HCT116 (cell line): ENCODE results near the gene AK4. TPM values are rescaled to one million over a fixed set of nuclear protein-coding genes. Genes with fewer than 3 reads are reported as not detected.

Experiments
- ATAC-seq: fragments of 200-7000 bp; cut with Tn5 transposase; 2 replicates; pipeline ENCODE4 v1.9.1; 2020; ENCODE audit warnings: mild to moderate bottlenecking, moderate library complexity
- BruUV-seq: library from RNA; stranded (reverse); fragments of 400-500 nt; replicated peaks from 2 replicates; lab custom pipeline; 2021; lab: Mats Ljungman, UMichigan
- CTCF ChIA-PET: fragments of 300-600 bp; sonication (Branson Sonifier 250); formaldehyde crosslinking; loops from one replicate; lab custom pipeline; 2021; ENCODE audit warnings: antibody characterized with exemption; lab: Charles Lee
- POLR2A ChIA-PET: fragments of 300-600, 350-600 bp; sonication (Branson Sonifier 250); formaldehyde crosslinking; loops from one replicate; lab custom pipeline; 2021; ENCODE audit warnings: antibody characterized with exemption; lab: Charles Lee
- RAD21 ChIA-PET, 2 experiments: fragments of 300-600 bp; sonication (Branson Sonifier 250); formaldehyde crosslinking; loops; one replicate each; lab custom pipeline; 2023; ENCODE audit warnings: low total read pairs in 2 of 2; ENCODE audit not compliant: uncharacterized antibody in 2 of 2, unreplicated experiment in 2 of 2, low non-redundant PET in 1 of 2; lab: Charles Lee
- DNase-seq: peaks from one replicate; pipeline ENCODE4 v3.0.0-alpha.2; 2010; ENCODE audit warnings: low read depth, low spot score
- H2AFZ ChIP-seq: fragments of 200-600 bp; shearing (Covaris generic), sonication (generic); 2 replicates; pipeline ENCODE4 v1.6.1; 2017; ENCODE audit warnings: low read depth, mixed run types, mixed read lengths, antibody characterized with exemption, low read length; ENCODE audit not compliant: poor library complexity, severe bottlenecking
- H3K27ac ChIP-seq: 2 replicates; pipeline ENCODE4 v1.5.1; 2012; ENCODE audit warnings: low read depth, low read length
- H3K27me3 ChIP-seq: fragments of 200-600 bp; sonication (generic); 2 replicates; pipeline ENCODE4 v1.6.1; 2016; ENCODE audit warnings: mixed run types, low read length, mixed read lengths; ENCODE audit not compliant: insufficient read depth
- H3K36me3 ChIP-seq, 2 experiments: fragments of 200-500 bp in 1 of 2; fragments of 200-600 bp in 1 of 2; sonication (Bioruptor generic) in 1 of 2; sonication (generic) in 1 of 2; 2 replicates each; pipeline versions ENCODE4 v1.5.1 to v1.6.1; 2014 to 2016; ENCODE audit warnings: low read length in 2 of 2, inconsistent platforms in 1 of 2, mixed read lengths in 1 of 2, mixed run types in 1 of 2; ENCODE audit not compliant: insufficient read depth in 2 of 2, control insufficient read depth in 1 of 2
- H3K4me1 ChIP-seq, 2 experiments: fragments of 200-600 bp in 1 of 2; sonication (generic) in 1 of 2; 2 replicates each; pipeline versions ENCODE4 v1.5.1 to v1.6.1; 2012 to 2017; ENCODE audit warnings: low read length in 2 of 2, inconsistent platforms in 1 of 2, mild to moderate bottlenecking in 1 of 2, mixed read lengths in 1 of 2, mixed run types in 1 of 2, moderate library complexity in 1 of 2; ENCODE audit not compliant: insufficient read depth in 2 of 2, control insufficient read depth in 1 of 2
- H3K4me2 ChIP-seq: fragments of 200-600 bp; sonication (generic); 2 replicates; pipeline ENCODE4 v1.6.1; 2017; ENCODE audit warnings: mixed run types, low read length, mixed read lengths
- H3K4me3 ChIP-seq, 2 experiments: fragments of 200-600 bp in 1 of 2; sonication (generic) in 1 of 2; replicated peaks in 1 of 2; 2 replicates each; pipeline ENCODE4 v1.5.1; 2011 to 2016; ENCODE audit warnings: low read length in 2 of 2, control low read depth in 1 of 2, low read depth in 1 of 2, mild to moderate bottlenecking in 1 of 2, mixed read lengths in 1 of 2, mixed run types in 1 of 2
- H3K79me2 ChIP-seq: fragments of 200-600 bp; sonication (generic); 2 replicates; pipeline ENCODE4 v1.6.1; 2017; ENCODE audit warnings: mild to moderate bottlenecking, mixed run types, low read length, moderate library complexity, mixed read lengths; ENCODE audit not compliant: insufficient read depth
- H3K9ac ChIP-seq: fragments of 200-600 bp; sonication (generic); 2 replicates; pipeline ENCODE4 v1.6.1; 2016; ENCODE audit warnings: low read length, mixed read lengths
- H3K9me2 ChIP-seq: fragments of 200-600 bp; sonication (generic), shearing (Covaris generic); 2 replicates; pipeline ENCODE4 v1.6.1; 2017; ENCODE audit warnings: mixed run types, mild to moderate bottlenecking, moderate library complexity; ENCODE audit not compliant: insufficient read depth
- H3K9me3 ChIP-seq, 2 experiments: fragments of 200-500 bp in 1 of 2; fragments of 200-600 bp in 1 of 2; sonication (Bioruptor generic) in 1 of 2; sonication (generic) in 1 of 2; 2 replicates each; pipeline ENCODE4 v1.6.1; 2014 to 2017; ENCODE audit warnings: low read length in 2 of 2, mixed read lengths in 2 of 2, inconsistent platforms in 1 of 2, low read depth in 1 of 2, mild to moderate bottlenecking in 1 of 2, mixed run types in 1 of 2, moderate library complexity in 1 of 2; ENCODE audit not compliant: control insufficient read depth in 1 of 2, insufficient read depth in 1 of 2
- H4K20me1 ChIP-seq: fragments of 200-600 bp; sonication (generic), shearing (Covaris generic); 2 replicates; pipeline ENCODE4 v1.6.1; 2017; ENCODE audit warnings: mixed run types, mild to moderate bottlenecking, moderate library complexity; ENCODE audit not compliant: insufficient read depth
- CEBPB ChIP-seq: IDR thresholded peaks from 2 replicates; pipeline ENCODE4 v1.6.1; 2012; ENCODE audit warnings: low read depth
- ELF1 ChIP-seq: IDR thresholded peaks from 2 replicates; pipeline ENCODE4 v1.6.1; 2012; ENCODE audit warnings: low read depth, borderline replicate concordance
- JUND ChIP-seq: IDR thresholded peaks from 2 replicates; pipeline ENCODE4 v1.6.1; 2012
- POLR2A ChIP-seq: IDR thresholded peaks from 2 replicates; pipeline ENCODE4 v1.7.0; 2011; ENCODE audit warnings: borderline replicate concordance; ENCODE audit not compliant: insufficient read depth, insufficient read length; ENCODE audit errors: extremely low read depth
- POLR2AphosphoS5 ChIP-seq: IDR thresholded peaks from 2 replicates; pipeline ENCODE4 v1.6.1; 2011; ENCODE audit warnings: mild to moderate bottlenecking, low read depth, low read length, moderate library complexity
- SIN3A ChIP-seq: IDR thresholded peaks from 2 replicates; pipeline ENCODE4 v1.6.1; 2012; ENCODE audit warnings: low read depth
- SP1 ChIP-seq: IDR thresholded peaks from 2 replicates; pipeline ENCODE4 v1.6.1; 2012; ENCODE audit warnings: low read depth
- SRF ChIP-seq: IDR thresholded peaks from 2 replicates; pipeline ENCODE4 v1.6.1; 2012; ENCODE audit warnings: low read depth
- TCF7L2 ChIP-seq: IDR thresholded peaks from 2 replicates; pipeline ENCODE4 v1.7.0; 2011; ENCODE audit warnings: borderline replicate concordance, inconsistent platforms; ENCODE audit not compliant: insufficient read depth, insufficient read length; ENCODE audit errors: extremely low read depth
- YY1 ChIP-seq: IDR thresholded peaks from 2 replicates; pipeline ENCODE4 v1.6.1; 2011; ENCODE audit warnings: low read length, low read depth, moderate library complexity, mild to moderate bottlenecking; ENCODE audit not compliant: insufficient replicate concordance; ENCODE audit errors: extremely low read depth
- ZFX ChIP-seq: fragments of 450-650 bp; IDR thresholded peaks from 2 replicates; pipeline ENCODE4 v1.6.1; 2017
- ZNF274 ChIP-seq: fragments of 200-500 bp; sonication (Bioruptor generic); IDR thresholded peaks from 2 replicates; pipeline ENCODE4 v1.6.1; 2014; ENCODE audit warnings: mild to moderate bottlenecking, low read depth, low read length, inconsistent platforms
- intact Hi-C: fragments of 100-400 bp; cut with micrococcal nuclease; formaldehyde crosslinking; loops from 2 replicates; pipeline ENCODE4 v1.10.0; 2022
- total RNA-seq: library from RNA; stranded (reverse); gene quantifications from one replicate; pipeline ENCODE4 v1.2.1, GENCODE V29; 2021; ENCODE audit not compliant: unreplicated experiment
- TF ChIP-seq, protein P1 (sequence below): IDR thresholded peaks from 2 replicates; pipeline ENCODE4 v1.6.1; 2012; ENCODE audit warnings: low read depth
- TF ChIP-seq, protein P2 (sequence below): IDR thresholded peaks from 2 replicates; pipeline ENCODE4 v1.6.1; 2011; ENCODE audit warnings: mild to moderate bottlenecking, low read length, moderate library complexity; ENCODE audit not compliant: insufficient replicate concordance; ENCODE audit errors: extremely low read depth
- TF ChIP-seq, protein P3 (sequence below): IDR thresholded peaks from 2 replicates; pipeline ENCODE4 v1.6.1; 2012
- TF ChIP-seq, protein P4 (sequence below), 3 experiments: fragments of 200-600 bp in 1 of 3; sonication (generic) in 1 of 3; IDR thresholded peaks in 2 of 3; conservative IDR thresholded peaks in 1 of 3; 2 replicates each; pipeline ENCODE4 v1.5.1; 2012 to 2017; ENCODE audit warnings: low read depth in 2 of 3, low read length in 2 of 3, antibody characterized with exemption in 1 of 3, borderline replicate concordance in 1 of 3, control low read depth in 1 of 3, mild to moderate bottlenecking in 1 of 3, mixed read lengths in 1 of 3, mixed run types in 1 of 3, moderate library complexity in 1 of 3; ENCODE audit not compliant: insufficient read depth in 1 of 3
- TF ChIP-seq, protein P5 (sequence below): IDR thresholded peaks from 2 replicates; pipeline ENCODE4 v1.6.1; 2012

AK4 gene
- total RNA-seq, 1 experiment from 2014 or later = 51.5 TPM

DNA sequence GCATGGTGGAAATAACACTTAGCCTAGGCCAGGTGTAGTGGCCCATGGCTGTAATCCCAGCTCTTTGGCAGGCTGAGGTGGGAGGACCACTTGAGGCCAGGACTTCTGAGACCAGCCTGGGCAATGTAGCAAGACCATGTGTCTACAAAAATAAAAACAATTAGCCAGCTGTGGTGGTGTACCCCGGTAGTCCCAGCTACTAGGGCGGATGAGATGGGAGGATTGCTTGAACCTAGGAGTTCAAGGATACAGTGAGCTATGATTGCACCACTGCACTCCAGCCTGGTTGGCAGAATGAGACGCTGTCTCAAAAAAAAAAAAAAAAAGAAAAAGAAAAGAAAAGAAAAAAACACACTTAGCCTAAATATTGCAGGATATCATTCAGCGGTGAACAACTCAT lies 20.9 kb downstream of the AK4 start:
- Histone ChIP-seq H3K9me2 (no peaks in the 10 kb centered on the region), H3K79me2 (peaks cover 84% of the 10 kb centered on the region), H3K27me3 (no peaks in the 10 kb centered on the region), H4K20me1 (0 out of 2 replicates have a peak, but pooled peaks cover 5% of the 10 kb centered on the region), H3K4me2 (no peak overlapping the region), H3K4me3 (no peak overlapping the region), H3K9me3 (no peaks in the 10 kb centered on the region), H3K36me3 (no peaks in the 10 kb centered on the region), H3K9ac (no peak overlapping the region), H3K27ac (no peak overlapping the region), H2AFZ (no peak overlapping the region), H3K4me1 (peaks cover 13 to 41% of the 10 kb centered on the region in 2 experiments)
- RAD21 ChIA-PET = no interaction called here
- no peak for ATAC-seq
- TF ChIP-seq JUND (no peak), SRF (no peak), TCF7L2 (no peak), SP1 (no peak), ELF1 (no peak), ZFX (no peak), YY1 (no peak), ZNF274 (no peak), CEBPB (no peak), POLR2A (no peak), POLR2AphosphoS5 (no peak), SIN3A (no peak)
- TF ChIP-seq, protein P1, sequence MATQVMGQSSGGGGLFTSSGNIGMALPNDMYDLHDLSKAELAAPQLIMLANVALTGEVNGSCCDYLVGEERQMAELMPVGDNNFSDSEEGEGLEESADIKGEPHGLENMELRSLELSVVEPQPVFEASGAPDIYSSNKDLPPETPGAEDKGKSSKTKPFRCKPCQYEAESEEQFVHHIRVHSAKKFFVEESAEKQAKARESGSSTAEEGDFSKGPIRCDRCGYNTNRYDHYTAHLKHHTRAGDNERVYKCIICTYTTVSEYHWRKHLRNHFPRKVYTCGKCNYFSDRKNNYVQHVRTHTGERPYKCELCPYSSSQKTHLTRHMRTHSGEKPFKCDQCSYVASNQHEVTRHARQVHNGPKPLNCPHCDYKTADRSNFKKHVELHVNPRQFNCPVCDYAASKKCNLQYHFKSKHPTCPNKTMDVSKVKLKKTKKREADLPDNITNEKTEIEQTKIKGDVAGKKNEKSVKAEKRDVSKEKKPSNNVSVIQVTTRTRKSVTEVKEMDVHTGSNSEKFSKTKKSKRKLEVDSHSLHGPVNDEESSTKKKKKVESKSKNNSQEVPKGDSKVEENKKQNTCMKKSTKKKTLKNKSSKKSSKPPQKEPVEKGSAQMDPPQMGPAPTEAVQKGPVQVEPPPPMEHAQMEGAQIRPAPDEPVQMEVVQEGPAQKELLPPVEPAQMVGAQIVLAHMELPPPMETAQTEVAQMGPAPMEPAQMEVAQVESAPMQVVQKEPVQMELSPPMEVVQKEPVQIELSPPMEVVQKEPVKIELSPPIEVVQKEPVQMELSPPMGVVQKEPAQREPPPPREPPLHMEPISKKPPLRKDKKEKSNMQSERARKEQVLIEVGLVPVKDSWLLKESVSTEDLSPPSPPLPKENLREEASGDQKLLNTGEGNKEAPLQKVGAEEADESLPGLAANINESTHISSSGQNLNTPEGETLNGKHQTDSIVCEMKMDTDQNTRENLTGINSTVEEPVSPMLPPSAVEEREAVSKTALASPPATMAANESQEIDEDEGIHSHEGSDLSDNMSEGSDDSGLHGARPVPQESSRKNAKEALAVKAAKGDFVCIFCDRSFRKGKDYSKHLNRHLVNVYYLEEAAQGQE = no peak
- TF ChIP-seq, protein P2, sequence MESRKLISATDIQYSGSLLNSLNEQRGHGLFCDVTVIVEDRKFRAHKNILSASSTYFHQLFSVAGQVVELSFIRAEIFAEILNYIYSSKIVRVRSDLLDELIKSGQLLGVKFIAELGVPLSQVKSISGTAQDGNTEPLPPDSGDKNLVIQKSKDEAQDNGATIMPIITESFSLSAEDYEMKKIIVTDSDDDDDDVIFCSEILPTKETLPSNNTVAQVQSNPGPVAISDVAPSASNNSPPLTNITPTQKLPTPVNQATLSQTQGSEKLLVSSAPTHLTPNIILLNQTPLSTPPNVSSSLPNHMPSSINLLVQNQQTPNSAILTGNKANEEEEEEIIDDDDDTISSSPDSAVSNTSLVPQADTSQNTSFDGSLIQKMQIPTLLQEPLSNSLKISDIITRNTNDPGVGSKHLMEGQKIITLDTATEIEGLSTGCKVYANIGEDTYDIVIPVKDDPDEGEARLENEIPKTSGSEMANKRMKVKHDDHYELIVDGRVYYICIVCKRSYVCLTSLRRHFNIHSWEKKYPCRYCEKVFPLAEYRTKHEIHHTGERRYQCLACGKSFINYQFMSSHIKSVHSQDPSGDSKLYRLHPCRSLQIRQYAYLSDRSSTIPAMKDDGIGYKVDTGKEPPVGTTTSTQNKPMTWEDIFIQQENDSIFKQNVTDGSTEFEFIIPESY = no peak
- TF ChIP-seq, protein P3, sequence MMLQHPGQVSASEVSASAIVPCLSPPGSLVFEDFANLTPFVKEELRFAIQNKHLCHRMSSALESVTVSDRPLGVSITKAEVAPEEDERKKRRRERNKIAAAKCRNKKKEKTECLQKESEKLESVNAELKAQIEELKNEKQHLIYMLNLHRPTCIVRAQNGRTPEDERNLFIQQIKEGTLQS = no peak
- TF ChIP-seq, protein P4, sequence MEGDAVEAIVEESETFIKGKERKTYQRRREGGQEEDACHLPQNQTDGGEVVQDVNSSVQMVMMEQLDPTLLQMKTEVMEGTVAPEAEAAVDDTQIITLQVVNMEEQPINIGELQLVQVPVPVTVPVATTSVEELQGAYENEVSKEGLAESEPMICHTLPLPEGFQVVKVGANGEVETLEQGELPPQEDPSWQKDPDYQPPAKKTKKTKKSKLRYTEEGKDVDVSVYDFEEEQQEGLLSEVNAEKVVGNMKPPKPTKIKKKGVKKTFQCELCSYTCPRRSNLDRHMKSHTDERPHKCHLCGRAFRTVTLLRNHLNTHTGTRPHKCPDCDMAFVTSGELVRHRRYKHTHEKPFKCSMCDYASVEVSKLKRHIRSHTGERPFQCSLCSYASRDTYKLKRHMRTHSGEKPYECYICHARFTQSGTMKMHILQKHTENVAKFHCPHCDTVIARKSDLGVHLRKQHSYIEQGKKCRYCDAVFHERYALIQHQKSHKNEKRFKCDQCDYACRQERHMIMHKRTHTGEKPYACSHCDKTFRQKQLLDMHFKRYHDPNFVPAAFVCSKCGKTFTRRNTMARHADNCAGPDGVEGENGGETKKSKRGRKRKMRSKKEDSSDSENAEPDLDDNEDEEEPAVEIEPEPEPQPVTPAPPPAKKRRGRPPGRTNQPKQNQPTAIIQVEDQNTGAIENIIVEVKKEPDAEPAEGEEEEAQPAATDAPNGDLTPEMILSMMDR (IDR thresholded peaks at IDR 0.05 in 2 of 3, conservative IDR thresholded peaks at IDR 0.05 in 1 of 3; ENCODE audit: borderline replicate concordance in 1 of 3, insufficient read depth in 1 of 3, low read depth in 2 of 3, low read length in 2 of 3) = no peak
- TF ChIP-seq, protein P5, sequence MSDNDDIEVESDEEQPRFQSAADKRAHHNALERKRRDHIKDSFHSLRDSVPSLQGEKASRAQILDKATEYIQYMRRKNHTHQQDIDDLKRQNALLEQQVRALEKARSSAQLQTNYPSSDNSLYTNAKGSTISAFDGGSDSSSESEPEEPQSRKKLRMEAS = no peak
- DNase-seq = no peak
- CTCF ChIA-PET = no interaction called here
- POLR2A ChIA-PET = no interaction called here
- intact Hi-C loops = no loop called here
- no TSS peak for BruUV-seq
